GM19455 (cell line): ENCODE measurements around the gene WFDC1.

ENCODE experiments used
- ATAC-seq: cut with Tn5 transposase; IDR thresholded peaks from one replicate; pipeline ENCODE4 v1.9.1; 2021; ENCODE audit not compliant: unreplicated experiment

Gene WFDC1

GRCh38 chr16:84349862-84350684 is 55.4 kb downstream of the WFDC1 start:
- ATAC-seq = no peak

- ATAC-seq = no peak
These were observed 56.2 kb downstream of the WFDC1 start for GRCh38 chr16:84350685-84351400.

GRCh38 chr16:84351630-84352029 is 57.0 kb downstream of the WFDC1 start:
- no peak for ATAC-seq

GRCh38 chr16:84354306-84354705 is 59.6 kb downstream of the WFDC1 start:
- no peak for ATAC-seq

- ATAC-seq = no peak
These were observed 60.5 kb downstream of the WFDC1 start for GRCh38 chr16:84355149-84355548.

- no peak for ATAC-seq
These were observed 61.5 kb downstream of the WFDC1 start for GRCh38 chr16:84356176-84356575.

- no peak for ATAC-seq
These were observed 62.0 kb downstream of the WFDC1 start for GRCh38 chr16:84356591-84357116.

GRCh38 chr16:84357191-84357651 is 62.5 kb downstream of the WFDC1 start:
- no peak for ATAC-seq

- no peak for ATAC-seq
These were observed 64.1 kb downstream of the WFDC1 start for GRCh38 chr16:84358601-84359295.

GRCh38 chr16:84359326-84359725 is 64.6 kb downstream of the WFDC1 start:
- no peak for ATAC-seq

- ATAC-seq = no peak
These were observed 65.5 kb downstream of the WFDC1 start for GRCh38 chr16:84360170-84360569.

GRCh38 chr16:84360748-84361147 is 66.1 kb downstream of the WFDC1 start:
- no peak for ATAC-seq

GRCh38 chr16:84361546-84361945 is 66.9 kb downstream of the WFDC1 start:
- ATAC-seq = no peak

- ATAC-seq = no peak
These were observed 67.8 kb downstream of the WFDC1 start for GRCh38 chr16:84362471-84362941.

- no peak for ATAC-seq
These were observed 71.5 kb downstream of the WFDC1 start for GRCh38 chr16:84366208-84366607.

- no peak for ATAC-seq
These were observed 72.6 kb downstream of the WFDC1 start for GRCh38 chr16:84367297-84367680.

GRCh38 chr16:84367750-84368307 is 73.2 kb downstream of the WFDC1 start:
- ATAC-seq = no peak

- no peak for ATAC-seq
These were observed 73.8 kb downstream of the WFDC1 start, which contains the start of gene ATP2C2 for GRCh38 chr16:84368308-84368996. TSS of gene ATP2C2 (plus strand) at chr16:84368538. CDS start at chr16:84368616, 78 bp downstream.

GRCh38 chr16:84369105-84369504 is 74.4 kb downstream of the WFDC1 start:
- ATAC-seq = no peak

- no peak for ATAC-seq
These were observed 75.4 kb downstream of the WFDC1 start for GRCh38 chr16:84369938-84370627.
